HT1080 (cell line): ENCODE measurements around the gene SGTA. TPM values are rescaled to one million over a fixed set of nuclear protein-coding genes. Genes with fewer than 3 reads are reported as not detected.

Experiments used
- DNase-seq: peaks from one replicate; pipeline ENCODE4 v3.0.0-alpha.2; 2015; ENCODE audit warnings: low read depth
- total RNA-seq: library from RNA; depleted of rRNA; stranded (reverse); fragments of >200 nt; shearing (Covaris generic); gene quantifications from 2 replicates; pipeline ENCODE4 v1.2.3, GENCODE V29; 2014

Gene SGTA
- total RNA-seq, 1 experiment from 2014 or later: 131 TPM

- DNase-seq: no peak
These were observed 27.3 kb upstream of the SGTA start for GRCh38 chr19:2810141-2811091.

GRCh38 chr19:2809387-2810140 lies 26.5 kb upstream of the SGTA start:
- no peak for DNase-seq

- no peak for DNase-seq
These were observed 25.3 kb upstream of the SGTA start for GRCh38 chr19:2808129-2808941.

GRCh38 chr19:2807379-2808128 lies 24.5 kb upstream of the SGTA start:
- DNase-seq: no peak

GRCh38 chr19:2806736-2807378 lies 23.8 kb upstream of the SGTA start:
- no peak for DNase-seq

- DNase-seq: no peak
These were observed 23.0 kb upstream of the SGTA start for GRCh38 chr19:2805991-2806649.

- no peak for DNase-seq
These were observed 22.3 kb upstream of the SGTA start for GRCh38 chr19:2805261-2805900.

GRCh38 chr19:2804156-2805004 lies 21.3 kb upstream of the SGTA start:
- DNase-seq: no peak

- DNase-seq: no peak
These were observed 20.5 kb upstream of the SGTA start for GRCh38 chr19:2803486-2804155.

- DNase-seq: no peak
These were observed 19.8 kb upstream of the SGTA start for GRCh38 chr19:2802826-2803225.

GRCh38 chr19:2800506-2800905 lies 17.4 kb upstream of the SGTA start:
- DNase-seq: no peak

- no peak for DNase-seq
These were observed 16.4 kb upstream of the SGTA start for GRCh38 chr19:2799273-2800020.

- no peak for DNase-seq
These were observed 15.7 kb upstream of the SGTA start for GRCh38 chr19:2798733-2799132.

GRCh38 chr19:2798158-2798685 lies 15.1 kb upstream of the SGTA start:
- DNase-seq: no peak

- DNase-seq: no peak
These were observed 14.2 kb upstream of the SGTA start for GRCh38 chr19:2797280-2797679.

- no peak for DNase-seq
These were observed 13.7 kb upstream of the SGTA start for GRCh38 chr19:2796659-2797266.
